Midbrain (tissue), 1 donor: Measurements from ENCODE around the gene TCTN1.
"Not testable (repeated sequence)": the region's sequence is repeated elsewhere in the genome, so short reads cannot be mapped to it uniquely, and the experiment has no call there.

Experiments
- DNase-seq: peaks from one replicate; lab custom pipeline; 2025; lab: John Stamatoyannopoulos, UW

TCTN1 gene

DNA sequence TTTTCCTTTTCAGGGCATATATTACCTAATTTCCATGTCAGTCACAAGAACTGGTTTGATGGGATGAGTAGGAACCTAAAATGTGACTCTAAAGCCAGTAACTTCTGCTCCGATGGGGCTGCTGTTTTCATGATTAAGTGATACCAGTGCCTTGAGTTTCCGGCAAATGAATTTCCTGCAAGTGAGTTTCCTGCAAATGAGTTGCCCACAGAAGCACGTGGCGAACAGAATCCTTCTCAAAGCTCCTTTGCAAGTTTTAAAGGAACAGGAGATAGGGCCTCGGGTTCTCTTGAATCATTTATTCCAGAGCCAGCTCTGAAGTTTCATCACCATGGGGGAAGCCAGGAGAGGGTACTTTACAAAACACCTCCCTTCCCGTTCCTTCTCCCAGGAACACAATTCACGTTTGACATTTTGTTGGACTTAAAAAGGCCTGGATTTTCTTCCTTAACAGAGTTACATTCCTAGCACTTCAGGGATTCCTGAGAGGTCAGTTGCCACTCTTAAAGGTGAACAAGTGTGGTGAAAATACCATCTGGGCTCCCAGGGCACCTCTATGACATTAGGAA, 28.6 kb upstream of the TCTN1 start:
- DNase-seq: no peak

DNA sequence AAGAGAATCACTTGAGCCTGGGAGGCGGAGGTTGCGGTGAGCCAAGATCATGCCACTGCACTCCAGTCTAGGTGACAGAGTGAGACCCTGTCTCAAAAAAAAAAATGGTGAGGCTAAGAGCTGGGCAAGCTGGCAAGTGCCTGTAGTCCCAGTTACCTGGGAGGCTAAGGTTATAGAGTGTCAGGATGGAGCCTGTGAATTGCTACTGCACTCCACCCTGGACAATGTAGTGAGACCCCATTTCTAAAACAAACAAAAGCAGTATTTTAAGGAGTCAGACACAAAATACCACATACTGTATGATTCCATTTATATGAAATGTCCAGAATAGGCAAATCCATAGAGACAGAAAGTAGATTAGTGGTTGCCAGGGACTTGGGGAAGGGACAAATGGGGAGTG, 26.8 kb upstream of the TCTN1 start:
- not testable (repeated sequence) for DNase-seq

DNA sequence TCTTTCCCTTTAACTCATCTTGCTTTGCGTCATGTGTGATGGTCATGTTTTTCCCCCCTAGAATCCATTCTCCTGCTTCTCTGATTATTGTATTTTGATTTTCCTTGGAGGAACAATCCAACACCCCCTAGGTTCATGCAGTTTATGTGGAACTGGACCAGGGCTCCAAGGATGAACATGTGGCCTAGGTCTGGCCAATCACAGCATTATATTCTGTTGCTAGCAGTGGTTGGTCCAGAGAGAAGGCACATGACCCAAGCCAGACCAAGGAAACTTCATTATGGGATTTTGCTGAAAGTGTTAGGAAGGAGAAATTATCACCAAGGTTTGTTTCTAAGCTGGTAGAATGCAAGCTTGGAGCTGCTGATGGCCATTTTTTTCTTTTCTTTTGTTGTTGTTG, 23.9 kb upstream of the TCTN1 start:
- DNase-seq: no peak

DNA sequence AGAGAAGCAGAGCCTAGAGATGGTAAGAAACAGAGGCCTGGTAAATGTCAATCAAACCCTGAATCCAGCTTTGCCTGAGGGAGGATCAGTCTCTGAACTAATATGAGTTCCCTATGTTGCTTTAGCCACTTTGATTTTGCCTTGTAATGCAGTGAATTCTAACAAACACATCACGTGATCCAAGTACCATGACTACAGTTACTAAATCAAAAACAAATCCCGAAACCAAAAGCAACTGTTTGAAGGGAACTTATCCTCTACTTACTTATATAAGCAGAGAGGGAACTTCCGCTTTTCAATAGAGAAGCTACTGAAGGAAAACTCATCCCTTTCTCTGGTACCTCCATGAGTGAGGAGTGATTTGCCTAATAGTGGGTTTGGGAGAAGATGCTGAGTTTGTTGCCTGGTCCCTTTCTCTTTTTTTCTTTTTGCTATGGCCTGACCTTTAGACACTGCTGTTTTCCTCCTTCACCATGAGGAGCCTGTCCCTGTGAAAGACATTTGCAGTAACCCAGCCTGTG, 23.1 kb upstream of the TCTN1 start:
- peak; percentile 55 for DNase-seq

DNA sequence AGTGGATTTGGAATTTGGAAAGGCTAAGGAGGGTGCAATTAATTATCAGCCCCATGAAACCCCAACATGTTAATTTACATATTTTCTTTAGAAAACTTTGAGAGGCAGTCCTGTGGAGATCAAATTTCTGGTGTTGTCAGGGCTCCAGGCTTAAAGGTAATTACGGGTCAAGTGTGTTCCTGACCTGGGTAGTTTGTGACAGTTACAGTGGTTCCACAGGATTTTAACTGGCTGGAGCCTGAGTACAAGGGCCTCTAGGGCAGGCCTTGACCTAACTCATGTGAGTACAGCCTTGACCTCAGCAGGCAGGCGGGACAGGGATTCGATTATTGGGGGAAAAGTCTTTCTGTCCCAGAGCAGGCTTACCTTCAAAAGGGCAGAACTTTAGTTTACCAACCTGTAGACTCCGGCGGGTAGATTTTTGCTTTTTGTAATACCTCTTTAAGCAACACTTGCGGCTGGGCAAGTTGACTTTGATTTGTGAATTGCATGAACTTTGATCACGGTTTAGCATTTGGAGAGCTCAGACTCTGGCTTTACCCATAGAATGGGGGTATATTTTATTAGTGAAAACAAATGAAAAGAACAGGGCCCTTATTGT, 22.4 kb upstream of the TCTN1 start:
- DNase-seq: no peak

DNA sequence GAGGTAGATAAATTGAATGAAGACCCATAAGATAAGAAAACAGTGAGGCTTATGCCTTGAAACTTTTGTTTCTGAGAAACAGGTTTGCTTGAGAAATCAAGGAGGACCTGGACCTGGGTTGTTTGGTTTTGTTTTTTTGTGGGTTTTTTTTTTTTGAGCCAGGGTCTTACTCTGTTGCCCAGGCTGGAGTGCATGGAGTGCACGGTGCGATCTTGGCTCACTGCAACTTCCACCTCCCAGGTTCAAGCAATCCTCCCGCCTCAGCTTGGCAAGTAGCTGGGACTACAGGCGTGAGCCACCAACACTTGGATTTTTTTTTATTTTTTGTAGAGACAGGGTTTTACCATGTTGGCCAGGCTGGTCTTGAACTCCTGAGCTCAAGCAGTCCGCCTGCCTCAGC, 21.9 kb upstream of the TCTN1 start:
- DNase-seq: no peak

- not testable (repeated sequence) for DNase-seq
Measured at GRCh38 chr12:110592919-110593318, 21.0 kb upstream of the TCTN1 start.

- no peak for DNase-seq
Measured at GRCh38 chr12:110597885-110598284, 16.0 kb upstream of the TCTN1 start.

DNA sequence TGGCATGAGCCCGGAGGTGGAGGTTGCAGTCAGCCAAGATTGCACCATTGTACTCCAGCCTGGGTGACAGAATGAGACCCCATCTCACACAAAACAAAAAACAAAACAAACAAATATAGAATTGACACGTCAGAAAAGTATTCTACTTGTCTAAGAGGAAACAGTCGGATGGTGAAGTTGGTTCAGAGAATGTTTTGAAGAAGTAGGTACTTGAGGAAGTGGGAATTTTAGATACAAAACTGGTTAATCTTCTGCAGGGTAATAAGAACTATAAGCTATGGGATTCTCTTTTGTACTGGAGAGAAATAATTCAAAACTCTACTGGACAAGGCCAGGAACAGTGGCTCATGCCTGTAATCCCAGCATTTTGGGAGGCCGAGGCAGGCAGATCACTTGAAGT, 14.6 kb upstream of the TCTN1 start:
- DNase-seq: no peak

- peak; percentile 56 for DNase-seq
Measured at GRCh38 chr12:110600254-110600653, 13.7 kb upstream of the TCTN1 start.

DNA sequence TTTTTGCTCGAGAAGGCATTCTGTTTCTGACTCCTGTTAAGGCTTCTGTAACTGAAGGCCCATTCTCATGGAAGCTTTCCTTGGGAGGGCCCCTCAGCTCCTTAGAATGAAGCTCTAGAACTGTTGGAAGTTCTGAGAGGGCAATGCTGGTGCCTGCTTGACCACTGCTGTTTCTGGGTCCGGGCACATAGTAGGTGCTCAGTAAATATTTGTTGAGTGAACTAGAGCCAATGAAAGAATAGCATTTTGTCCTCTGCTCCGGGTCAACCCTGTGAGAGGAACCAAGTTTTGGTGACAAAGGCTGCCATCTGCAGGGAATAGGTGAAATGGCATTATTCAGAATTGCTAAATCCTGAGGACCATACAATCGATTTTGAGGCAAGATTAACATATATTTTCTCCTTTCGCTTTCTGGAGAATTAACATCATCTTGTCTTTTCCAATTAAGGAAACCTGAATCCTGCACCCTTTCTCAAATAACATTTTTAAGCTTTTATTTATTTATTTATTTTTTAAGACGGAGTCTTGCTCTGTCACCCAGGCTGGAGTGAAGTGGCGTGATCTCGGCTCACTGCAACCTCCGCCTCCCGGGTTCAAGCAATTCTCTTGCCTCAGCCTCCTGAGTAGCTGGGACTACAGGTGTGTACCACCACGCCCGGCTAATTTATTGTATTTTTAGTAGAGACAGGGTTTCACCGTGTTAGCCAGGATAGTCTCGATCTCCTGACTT, 11.7 kb upstream of the TCTN1 start:
- DNase-seq: peak; percentile 72

GRCh38 chr12:110606253-110606611, 7.7 kb upstream of the TCTN1 start:
- no peak for DNase-seq

DNA sequence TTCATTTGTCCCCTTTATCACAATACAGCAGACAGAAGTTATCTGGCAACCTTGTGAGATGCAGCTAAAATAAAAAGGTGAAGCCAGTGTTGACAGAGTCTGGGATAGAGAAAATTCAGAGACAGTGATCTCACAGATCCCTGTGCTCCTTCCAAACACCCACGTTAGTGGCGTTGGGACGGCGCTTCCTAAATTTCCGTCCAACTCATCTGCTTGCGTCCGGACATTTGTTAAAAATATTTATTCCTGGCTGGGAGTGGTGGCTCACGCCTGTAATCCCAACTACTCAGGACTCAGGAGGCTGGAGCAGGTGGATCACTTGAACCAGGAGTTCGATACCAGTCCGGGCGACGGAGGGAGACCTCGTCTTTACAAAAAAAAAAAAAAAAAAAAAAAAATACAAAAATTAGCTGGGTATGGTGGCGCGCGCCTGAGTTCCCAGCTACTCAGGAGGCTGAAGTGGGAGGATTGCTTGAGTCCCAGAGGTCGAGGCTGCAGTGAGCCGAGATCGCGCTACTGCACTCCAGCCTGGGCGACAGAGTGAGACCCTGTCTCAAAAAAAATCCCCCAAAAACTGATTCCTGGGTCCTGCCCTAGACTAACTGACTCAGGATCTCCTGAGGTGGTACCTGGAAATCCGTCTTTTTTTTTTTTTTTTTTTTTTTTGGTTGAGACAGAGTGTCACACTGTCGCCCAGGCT, 708 bp upstream of the TCTN1 start:
- DNase-seq: no peak

GRCh38 chr12:110615171-110615570, 1.2 kb downstream of the TCTN1 start:
- no peak for DNase-seq

DNA sequence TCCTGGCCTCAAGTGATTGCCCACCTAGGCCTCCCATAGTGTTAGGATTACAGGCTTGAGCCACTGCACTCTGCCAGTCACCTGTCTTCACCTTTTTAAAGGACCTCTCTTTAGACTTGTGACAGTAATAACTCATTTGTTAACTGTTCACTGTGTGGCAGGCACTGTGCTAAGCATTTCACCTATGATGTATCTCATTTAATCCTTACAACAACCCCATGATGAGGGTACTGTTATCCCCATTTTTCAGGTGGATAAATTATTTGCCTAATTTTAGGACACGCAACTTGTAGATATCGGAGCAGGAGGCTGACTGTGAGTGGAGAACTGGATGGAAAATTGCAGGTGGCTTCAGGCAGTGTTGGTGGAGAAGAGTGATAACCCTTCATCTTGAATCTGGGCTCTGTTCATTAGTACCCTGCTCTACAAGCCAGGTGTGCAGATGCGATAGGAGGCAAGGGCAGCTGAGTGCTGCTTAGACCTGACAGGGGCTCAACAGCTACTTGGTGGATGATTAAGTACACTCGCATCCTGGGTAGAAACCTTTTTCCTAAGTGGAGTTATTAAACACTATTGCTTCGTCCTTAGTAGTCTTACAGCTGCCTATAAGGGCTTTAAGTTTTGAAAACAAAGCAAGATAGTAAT, 2.7 kb downstream of the TCTN1 start:
- DNase-seq: no peak

DNA sequence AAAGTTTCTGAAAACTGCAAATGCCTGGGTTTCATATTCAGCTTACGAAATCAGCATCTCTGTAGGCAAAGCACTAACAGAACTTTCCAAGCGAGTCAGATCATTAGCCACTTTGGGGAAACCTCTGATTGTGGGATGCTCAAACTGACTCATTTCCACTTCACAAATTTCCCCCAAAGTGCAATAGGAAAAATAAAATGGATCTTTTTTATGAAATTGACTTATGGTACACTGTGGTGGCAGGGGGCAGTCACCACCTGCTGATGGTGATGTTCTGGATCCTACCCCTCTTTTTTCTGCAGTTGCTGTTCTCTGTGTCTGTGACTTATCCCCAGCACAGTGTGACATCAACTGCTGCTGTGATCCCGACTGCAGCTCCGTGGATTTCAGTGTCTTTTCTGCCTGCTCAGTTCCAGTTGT, 5.6 kb downstream of the TCTN1 start:
- DNase-seq: no peak

DNA sequence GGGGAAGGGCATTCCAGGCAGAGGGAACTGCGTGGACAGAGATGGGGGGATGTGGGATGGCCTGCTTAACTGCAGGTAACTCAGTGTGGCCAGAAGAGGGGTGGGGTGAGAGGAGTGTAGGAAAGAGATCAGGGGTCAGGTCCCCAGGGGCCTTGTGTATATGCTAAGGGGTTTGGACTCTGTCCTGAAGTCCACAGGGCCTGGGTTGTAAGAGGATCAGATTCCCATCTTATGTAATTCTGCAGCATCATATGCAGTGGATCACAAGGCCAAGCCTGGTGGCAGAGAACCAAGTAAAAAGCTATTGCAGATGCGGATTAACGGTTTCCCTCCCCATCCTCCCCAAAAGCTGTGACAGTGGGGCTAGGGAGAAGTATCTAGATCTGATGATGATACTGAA, 8.7 kb downstream of the TCTN1 start:
- DNase-seq: no peak

GRCh38 chr12:110627500-110628195, 13.7 kb downstream of the TCTN1 start:
- no peak for DNase-seq

DNA sequence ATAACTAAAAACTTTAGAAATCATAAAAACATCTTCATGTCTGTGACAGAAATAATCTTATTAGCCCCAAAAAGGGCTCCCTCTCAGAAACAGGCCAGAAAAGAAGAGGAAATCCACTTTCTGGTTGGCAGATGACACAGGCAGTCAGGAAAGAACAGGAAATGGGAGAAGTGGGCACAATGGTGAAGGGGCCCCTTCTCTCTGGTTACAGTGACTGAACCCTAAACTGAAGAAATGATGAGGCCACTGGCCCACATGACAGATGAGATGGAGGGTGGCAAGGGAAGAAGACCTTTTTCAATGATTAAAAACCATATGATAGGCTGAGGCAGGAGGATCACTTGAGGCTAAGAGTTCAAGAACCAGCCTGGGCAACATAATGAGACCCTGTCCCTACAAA, 21.1 kb downstream of the TCTN1 start:
- DNase-seq: no peak

GRCh38 chr12:110636516-110636915, 22.6 kb downstream of the TCTN1 start:
- no peak for DNase-seq

DNA sequence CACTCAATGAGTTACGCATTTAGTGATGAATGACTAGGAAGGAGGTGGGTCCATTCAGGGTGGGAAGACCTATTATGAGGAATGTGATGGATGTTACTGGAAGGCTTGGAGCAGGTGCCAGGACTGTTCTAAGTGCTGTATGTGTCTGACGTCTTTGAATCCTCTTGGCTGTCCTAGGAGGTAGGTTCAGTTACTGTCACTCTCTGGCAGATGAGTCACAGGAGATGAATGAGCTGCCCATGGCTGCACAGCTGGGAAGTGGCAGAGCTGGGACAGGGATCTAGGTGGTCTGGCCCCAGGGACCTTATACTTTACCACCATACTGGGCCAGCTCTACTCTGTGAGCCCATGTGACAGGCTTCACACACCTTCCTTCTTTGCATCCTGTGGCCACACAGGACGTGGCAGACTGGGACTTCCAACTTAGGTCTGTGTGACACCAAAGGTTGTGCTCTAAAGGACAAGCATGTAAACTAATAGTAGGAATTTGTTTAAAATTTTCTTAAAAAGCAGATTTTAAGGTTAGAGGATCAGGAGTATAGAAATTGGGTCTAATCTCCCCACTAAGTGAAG, 24.0 kb downstream of the TCTN1 start:
- no peak for DNase-seq
